IMR-90 (cell line): ENCODE results near the gene NUP210. TPM values are rescaled to one million over a fixed set of nuclear protein-coding genes. Genes with fewer than 3 reads are reported as not detected.

Experiments used
- ATAC-seq: fragments of 200-7000 bp; cut with Tn5 transposase; 2 replicates; pipeline ENCODE4 v1.9.1; 2020; ENCODE audit warnings: low read depth, mild to moderate bottlenecking, moderate library complexity
- BruUV-seq: library from RNA; stranded (reverse); fragments of 400-500 nt; replicated peaks from 2 replicates; lab custom pipeline; 2021; lab: Mats Ljungman, UMichigan
- CTCF ChIA-PET: fragments of 300-600 bp; formaldehyde crosslinking; extraction: SDS; loops from one replicate; lab custom pipeline; 2021; ENCODE audit warnings: antibody characterized with exemption; lab: Yijun Ruan, JAX
- POLR2A ChIA-PET: fragments of 300-600 bp; sonication (Branson Sonifier 250); formaldehyde crosslinking; loops from one replicate; lab custom pipeline; 2022; ENCODE audit warnings: antibody characterized with exemption; ENCODE audit not compliant: unreplicated experiment; lab: Charles Lee
- DNase-seq: peaks from one replicate; pipeline ENCODE4 v3.0.0; 2013
- H2AFZ ChIP-seq: replicated peaks from 2 replicates; pipeline ENCODE3; 2013; ENCODE audit warnings: low read length, mild to moderate bottlenecking; ENCODE audit not compliant: poor library complexity
- H2AK5ac ChIP-seq: 2 replicates; pipeline ENCODE4 v1.6.1; 2013; ENCODE audit warnings: low read depth, low read length, inconsistent platforms
- H2AK9ac ChIP-seq: replicated peaks from 2 replicates; pipeline ENCODE3; 2013; ENCODE audit warnings: mild to moderate bottlenecking, low read depth, low read length, moderate library complexity; ENCODE audit not compliant: poor library complexity
- H2BK120ac ChIP-seq: 2 replicates; pipeline ENCODE4 v1.6.1; 2013; ENCODE audit warnings: low read depth, low read length, inconsistent platforms
- H2BK15ac ChIP-seq: 3 replicates; pipeline ENCODE4 v1.6.1; 2013; ENCODE audit warnings: low read depth, low read length, inconsistent platforms
- H2BK20ac ChIP-seq: 2 replicates; pipeline ENCODE4 v1.6.1; 2013; ENCODE audit warnings: low read depth, mild to moderate bottlenecking, inconsistent platforms, low read length, moderate library complexity
- H2BK5ac ChIP-seq: 2 replicates; pipeline ENCODE4 v1.6.1; 2013; ENCODE audit warnings: mild to moderate bottlenecking, low read depth, low read length, inconsistent platforms; ENCODE audit not compliant: poor library complexity, severe bottlenecking
- H3K14ac ChIP-seq: replicated peaks from 2 replicates; pipeline ENCODE4 v1.6.1; 2013; ENCODE audit warnings: low read depth, low read length, inconsistent platforms
- H3K18ac ChIP-seq: 2 replicates; pipeline ENCODE4 v1.6.1; 2013; ENCODE audit warnings: low read depth, low read length, control low read depth
- H3K23ac ChIP-seq: 2 replicates; pipeline ENCODE4 v1.6.1; 2013; ENCODE audit warnings: low read depth, low read length, inconsistent platforms
- H3K27ac ChIP-seq: 2 replicates; pipeline ENCODE4 v1.5.1; 2013; ENCODE audit warnings: mild to moderate bottlenecking, control low read depth, low read length; ENCODE audit not compliant: insufficient read depth
- H3K27me3 ChIP-seq: 2 replicates; pipeline ENCODE4 v1.6.1; 2013; ENCODE audit warnings: low read length; ENCODE audit not compliant: control insufficient read depth, insufficient read depth
- H3K36me3 ChIP-seq: 2 replicates; pipeline ENCODE4 v1.6.1; 2013; ENCODE audit warnings: low read length, mixed read lengths; ENCODE audit not compliant: control insufficient read depth, insufficient read depth
- H3K4ac ChIP-seq: 2 replicates; pipeline ENCODE4 v1.6.1; 2013; ENCODE audit warnings: low read depth, low read length, inconsistent platforms
- H3K4me1 ChIP-seq: 2 replicates; pipeline ENCODE4 v1.6.1; 2013; ENCODE audit warnings: low read length, mixed read lengths; ENCODE audit not compliant: control insufficient read depth, insufficient read depth
- H3K4me2 ChIP-seq: 2 replicates; pipeline ENCODE4 v1.6.1; 2013; ENCODE audit warnings: low read depth, mild to moderate bottlenecking, control low read depth, low read length, moderate library complexity
- H3K4me3 ChIP-seq: 2 replicates; pipeline ENCODE4 v1.5.1; 2013; ENCODE audit warnings: low read depth, mild to moderate bottlenecking, control low read depth, low read length, moderate library complexity; ENCODE audit not compliant: insufficient read depth
- H3K56ac ChIP-seq: 2 replicates; pipeline ENCODE4 v1.6.1; 2013; ENCODE audit warnings: low read length, inconsistent platforms; ENCODE audit not compliant: insufficient read depth; ENCODE audit errors: extremely low read depth
- H3K79me1 ChIP-seq, 2 experiments: 2 replicates each; pipeline ENCODE4 v1.6.1; 2013; ENCODE audit warnings: low read length in 2 of 2, inconsistent platforms in 1 of 2, low read depth in 1 of 2
- H3K9ac ChIP-seq: 2 replicates; pipeline ENCODE4 v1.6.1; 2013; ENCODE audit warnings: low read depth, low read length, control low read depth
- H3K9me1 ChIP-seq: 2 replicates; pipeline ENCODE4 v1.6.1; 2013; ENCODE audit warnings: low read length, inconsistent platforms; ENCODE audit not compliant: insufficient read depth
- H3K9me3 ChIP-seq: 2 replicates; pipeline ENCODE4 v1.6.1; 2013; ENCODE audit warnings: low read length; ENCODE audit not compliant: control insufficient read depth, insufficient read depth
- H4K20me1 ChIP-seq: 2 replicates; pipeline ENCODE4 v1.6.1; 2013; ENCODE audit warnings: low read length, inconsistent platforms; ENCODE audit not compliant: insufficient read depth
- H4K5ac ChIP-seq: 2 replicates; pipeline ENCODE4 v1.6.1; 2013; ENCODE audit warnings: mild to moderate bottlenecking, low read depth, low read length, control low read depth
- H4K8ac ChIP-seq, 2 experiments: 2 replicates each; pipeline ENCODE4 v1.6.1; 2013; ENCODE audit warnings: low read depth in 2 of 2, low read length in 2 of 2, control low read depth in 1 of 2, inconsistent platforms in 1 of 2
- H4K91ac ChIP-seq: 2 replicates; pipeline ENCODE4 v1.6.1; 2013; ENCODE audit warnings: low read depth, low read length, inconsistent platforms; ENCODE audit not compliant: insufficient read depth
- CHD1 ChIP-seq: IDR thresholded peaks from 2 replicates; pipeline ENCODE4 v1.6.1; 2012; ENCODE audit warnings: low read depth, low read length, improper control_type of control experiment
- POLR2A ChIP-seq: IDR thresholded peaks from 2 replicates; pipeline ENCODE4 v1.6.1; 2012; ENCODE audit warnings: mild to moderate bottlenecking, low read depth, low read length
- RAD21 ChIP-seq: IDR thresholded peaks from 2 replicates; pipeline ENCODE4 v1.6.1; 2012; ENCODE audit warnings: low read length, improper control_type of control experiment
- RFX5 ChIP-seq: IDR thresholded peaks from 2 replicates; pipeline ENCODE4 v1.8.0; 2012; ENCODE audit warnings: low read depth, mild to moderate bottlenecking, low read length, moderate library complexity
- SMC3 ChIP-seq: fragments of 150-350 bp; IDR thresholded peaks from 2 replicates; pipeline ENCODE4 v1.6.1; 2016; ENCODE audit warnings: low read depth, mild to moderate bottlenecking, antibody characterized with exemption, low read length, moderate library complexity
- WGBS, 2 experiments: methylation state at CpG; one replicate each; pipeline versions ENCODE4 v1.1.5 to v1.1.7; 2013; ENCODE audit warnings: missing lambda C conversion rate in 2 of 2; ENCODE audit not compliant: insufficient read length in 1 of 2; ENCODE audit errors: extremely low coverage in 2 of 2; 5-methylcytosine and 5-hydroxymethylcytosine counted together
- dilution Hi-C: fragments of 300-500 bp; cut with HindIII; formaldehyde crosslinking; loops from one replicate; pipeline ENCODE4 v1.14.3; 2018; ENCODE audit warnings: low sequenced_read_pairs; ENCODE audit not compliant: unreplicated experiment
- in situ Hi-C: fragments of 300-500 bp; cut with MboI; formaldehyde crosslinking; loops from 3 replicates; pipeline ENCODE4 v1.14.3; 2019; ENCODE audit warnings: low sequenced_read_pairs, inconsistent platforms, mixed read lengths
- intact Hi-C: fragments of 100-400 bp; cut with micrococcal nuclease; formaldehyde crosslinking; loops from 2 replicates; pipeline ENCODE4 v1.10.0; 2022
- polyA plus RNA-seq, 3 experiments: library from polyadenylated mRNA; depleted of rRNA; stranded (reverse); fragments of >200 nt; gene quantifications; 2 replicates each; pipeline ENCODE4 v1.2.3, GENCODE V29; 2012; ENCODE audit warnings: low replicate concordance in 1 of 3
- total RNA-seq: library from RNA; depleted of rRNA; stranded (reverse); fragments of >200 nt; gene quantifications from 2 replicates; pipeline ENCODE4 v1.2.3, GENCODE V29; 2012

Gene NUP210
- total and polyA plus RNA-seq, 2 of the 4 experiments (the other 2 are of a cell fraction): under 0.01 to 0.03 TPM

GRCh38 chr3:13289771-13290285, 130.3 kb downstream of the NUP210 start:
- Histone ChIP-seq H2BK120ac (no peak overlapping the region), H3K23ac (no peak overlapping the region), H4K8ac (no peak overlapping the region), H3K18ac (no peak overlapping the region), H2AK9ac (no peak overlapping the region), H3K9ac (no peak overlapping the region), H3K4ac (no peak overlapping the region), H3K79me1 (no peaks in the 10 kb centered on the region), H4K5ac (no peak overlapping the region), H3K9me3 (peaks cover 8% of the 10 kb centered on the region), H3K36me3 (no peaks in the 10 kb centered on the region), H3K9me1 (no peaks in the 10 kb centered on the region), H3K4me1 (no peaks in the 10 kb centered on the region), H4K20me1 (no peaks in the 10 kb centered on the region), H3K27ac (no peak overlapping the region), H3K4me2 (no peak overlapping the region), H2BK20ac (no peak overlapping the region), H2AFZ (no peak overlapping the region), H3K56ac (no peak overlapping the region), H3K4me3 (no peak overlapping the region), H4K91ac (no peak overlapping the region), H3K27me3 (peaks cover 25% of the 10 kb centered on the region), H2AK5ac (no peak overlapping the region), H3K14ac (no peak overlapping the region), H2BK15ac (no peak overlapping the region), H2BK5ac (no peak overlapping the region)
- ChIA-PET CTCF (no interaction called here), POLR2A (no interaction called here)
- no CpG with 5 or more reads among the region's 9 CpGs for WGBS, 2 experiments
- ATAC-seq (no peak), DNase-seq (no peak)
- no peak for TF ChIP-seq CHD1
- no peak for TF ChIP-seq RFX5
- TF ChIP-seq SMC3: no peak
- no peak for TF ChIP-seq POLR2A
- no peak for TF ChIP-seq RAD21
- dilution Hi-C loops (no loop called here), intact Hi-C loops (no loop called here), in situ Hi-C loops (no loop called here)
- BruUV-seq: no TSS peak
